Endothelial cell of umbilical vein (primary cell): Measurements from ENCODE around the gene ZNF507. TPM values are rescaled to one million over a fixed set of nuclear protein-coding genes. Genes with fewer than 3 reads are reported as not detected.

Experiments
- BruUV-seq: library from RNA; stranded (reverse); fragments of 400-500 nt; replicated peaks from 2 replicates; lab custom pipeline; 2021; lab: Mats Ljungman, UMichigan
- CTCF ChIA-PET: fragments of 300-600, 350-600 bp; sonication (Branson Sonifier 250); formaldehyde crosslinking; loops from one replicate; lab custom pipeline; 2021; ENCODE audit warnings: antibody characterized with exemption, inconsistent platforms; lab: Charles Lee
- POLR2A ChIA-PET: fragments of 300-600, 350-600 bp; sonication (Branson Sonifier 250); formaldehyde crosslinking; loops from one replicate; lab custom pipeline; 2021; ENCODE audit warnings: antibody characterized with exemption, inconsistent platforms; lab: Charles Lee
- DNase-seq: peaks from one replicate; pipeline ENCODE4 v3.0.0-alpha.2; 2011; ENCODE audit warnings: low read depth, low spot score
- FAIRE-seq: peaks from 2 replicates; lab custom pipeline; 2011; peaks lifted over from hg19 to GRCh38; lab: Jason Lieb, UNC
- H2AFZ ChIP-seq: 2 replicates; pipeline ENCODE4 v1.6.0; 2012; ENCODE audit warnings: low read depth, low read length, control low read depth, inconsistent platforms
- H3K27ac ChIP-seq: 2 replicates; pipeline ENCODE4 v1.5.1; 2011; ENCODE audit warnings: low read depth, mild to moderate bottlenecking, control low read depth, low read length, moderate library complexity; ENCODE audit not compliant: insufficient read depth
- H3K27me3 ChIP-seq, 2 experiments: 2 replicates each; pipeline versions ENCODE4 v1.6.0 to v1.6.1; 2011; ENCODE audit warnings: low read length in 2 of 2, mixed read lengths in 1 of 2; ENCODE audit not compliant: control insufficient read depth in 2 of 2, insufficient read depth in 2 of 2
- H3K36me3 ChIP-seq, 2 experiments: 2 replicates in 1 of 2; 3 replicates in 1 of 2; pipeline ENCODE4 v1.5.1; 2011; ENCODE audit warnings: low read length in 2 of 2, mild to moderate bottlenecking in 1 of 2, moderate library complexity in 1 of 2; ENCODE audit not compliant: control insufficient read depth in 2 of 2, insufficient read depth in 2 of 2; ENCODE audit errors: extremely low read depth in 1 of 2
- H3K4me1 ChIP-seq: 3 replicates; pipeline ENCODE4 v1.5.1; 2011; ENCODE audit warnings: mild to moderate bottlenecking, low read length; ENCODE audit not compliant: control insufficient read depth, insufficient read depth; ENCODE audit errors: extremely low read depth
- H3K4me2 ChIP-seq: 2 replicates; pipeline ENCODE4 v1.6.1; 2011; ENCODE audit warnings: low read length, control low read depth, mixed read lengths; ENCODE audit not compliant: insufficient read depth
- H3K4me3 ChIP-seq, 3 experiments: fragments of 200-600 bp in 1 of 3; sonication (generic), shearing (Covaris generic) in 1 of 3; replicated peaks in 1 of 3; 2 replicates each; pipeline ENCODE4 v1.5.1; 2011 to 2016; ENCODE audit warnings: control low read depth in 3 of 3, low read length in 3 of 3, mild to moderate bottlenecking in 2 of 3, inconsistent platforms in 1 of 3, low read depth in 1 of 3, moderate library complexity in 1 of 3; ENCODE audit not compliant: insufficient read depth in 1 of 3
- H3K79me2 ChIP-seq: 2 replicates; pipeline ENCODE4 v1.6.0; 2012; ENCODE audit warnings: low read length, inconsistent platforms; ENCODE audit not compliant: control insufficient read depth, insufficient read depth
- H3K9ac ChIP-seq: replicated peaks from 2 replicates; pipeline ENCODE3; 2011; ENCODE audit warnings: low read length, control low read depth; ENCODE audit not compliant: insufficient read depth; ENCODE audit errors: extremely low read depth
- H3K9me1 ChIP-seq: replicated peaks from 3 replicates; pipeline ENCODE4 v1.6.0; 2011; ENCODE audit warnings: mild to moderate bottlenecking, low read length; ENCODE audit not compliant: control insufficient read depth, insufficient read depth; ENCODE audit errors: extremely low read depth
- H3K9me3 ChIP-seq: replicated peaks from 2 replicates; pipeline ENCODE4 v1.5.1; 2012; ENCODE audit warnings: low read length, inconsistent platforms; ENCODE audit not compliant: control insufficient read depth, insufficient read depth
- H4K20me1 ChIP-seq: replicated peaks from 2 replicates; pipeline ENCODE3; 2011; ENCODE audit warnings: mild to moderate bottlenecking, low read length; ENCODE audit not compliant: control insufficient read depth, insufficient read depth; ENCODE audit errors: extremely low read depth
- EZH2 ChIP-seq: IDR thresholded peaks from 2 replicates; pipeline ENCODE4 v1.6.1; 2012; ENCODE audit warnings: borderline replicate concordance, low read depth, mild to moderate bottlenecking, moderate library complexity, low read length, inconsistent platforms; ENCODE audit not compliant: severe bottlenecking
- FOS ChIP-seq: IDR thresholded peaks from 2 replicates; pipeline ENCODE4 v1.6.1; 2011; ENCODE audit warnings: mild to moderate bottlenecking, low read length, moderate library complexity, borderline replicate concordance; ENCODE audit not compliant: insufficient read depth
- GATA2 ChIP-seq: IDR thresholded peaks from 2 replicates; pipeline ENCODE4 v1.7.0; 2011; ENCODE audit warnings: low read depth, mild to moderate bottlenecking, moderate library complexity, mixed read lengths, low read length; ENCODE audit not compliant: insufficient read length, insufficient read depth
- JUN ChIP-seq: IDR thresholded peaks from 2 replicates; pipeline ENCODE4 v1.6.1; 2011; ENCODE audit warnings: borderline replicate concordance, low read depth; ENCODE audit not compliant: insufficient read length, insufficient read depth
- MAX ChIP-seq: IDR thresholded peaks from 2 replicates; pipeline ENCODE4 v1.6.1; 2011; ENCODE audit not compliant: insufficient read depth, insufficient read length
- POLR2A ChIP-seq: IDR thresholded peaks from 2 replicates; pipeline ENCODE4 v1.6.1; 2012; ENCODE audit warnings: low read depth, mild to moderate bottlenecking, control low read depth, low read length
- POLR2AphosphoS5 ChIP-seq: IDR thresholded peaks from 2 replicates; pipeline ENCODE4 v1.6.1; 2012; ENCODE audit warnings: low read depth, mild to moderate bottlenecking, control low read depth, low read length, moderate library complexity; ENCODE audit not compliant: insufficient read depth
- dilution Hi-C: fragments of 300-500 bp; cut with MboI; formaldehyde crosslinking; loops from one replicate; pipeline ENCODE4 v1.15.0; 2019; ENCODE audit warnings: low sequenced_read_pairs; ENCODE audit not compliant: extremely low pct_ligation_motif_present
- intact Hi-C: fragments of 100-400 bp; cut with micrococcal nuclease; formaldehyde crosslinking; loops from one replicate; pipeline ENCODE4 v1.10.0; 2022
- polyA plus RNA-seq, 4 experiments: library from polyadenylated mRNA; depleted of rRNA in 3 of 4; stranded (reverse) in 3 of 4; unstranded in 1 of 4; fragments of >200 nt; gene quantifications; 2 replicates each; pipeline versions ENCODE4 v1.2.1 to v1.2.3, GENCODE V29; 2011 to 2012; ENCODE audit warnings: missing spikeins in 1 of 4
- total RNA-seq: library from RNA; stranded (reverse); gene quantifications from 2 replicates; pipeline ENCODE4 v1.2.3, GENCODE V29; 2021
- TF ChIP-seq, protein P1 (sequence below), 2 donors: IDR thresholded peaks; 1 replicate in 1 of 2; 2 replicates in 1 of 2; pipeline ENCODE4 v1.5.1; 2011; ENCODE audit warnings: low read length in 2 of 2, mild to moderate bottlenecking in 2 of 2, moderate library complexity in 2 of 2, control low read depth in 1 of 2, inconsistent platforms in 1 of 2, low read depth in 1 of 2; ENCODE audit not compliant: insufficient read depth in 1 of 2; ENCODE audit errors: extremely low read depth in 1 of 2

The ZNF507 gene
- total and polyA plus RNA-seq, 2 donors (not counting 3 experiments of a cell fraction or from before 2014, with no cell fraction given): 6.8 to 23.0 TPM

- H3K36me3 ChIP-seq: peaks cover 8 to 24% of the 10 kb centered on the region in 2 experiments
- no peak for TF ChIP-seq JUN
- no peak for TF ChIP-seq MAX
- TF ChIP-seq, protein P1, sequence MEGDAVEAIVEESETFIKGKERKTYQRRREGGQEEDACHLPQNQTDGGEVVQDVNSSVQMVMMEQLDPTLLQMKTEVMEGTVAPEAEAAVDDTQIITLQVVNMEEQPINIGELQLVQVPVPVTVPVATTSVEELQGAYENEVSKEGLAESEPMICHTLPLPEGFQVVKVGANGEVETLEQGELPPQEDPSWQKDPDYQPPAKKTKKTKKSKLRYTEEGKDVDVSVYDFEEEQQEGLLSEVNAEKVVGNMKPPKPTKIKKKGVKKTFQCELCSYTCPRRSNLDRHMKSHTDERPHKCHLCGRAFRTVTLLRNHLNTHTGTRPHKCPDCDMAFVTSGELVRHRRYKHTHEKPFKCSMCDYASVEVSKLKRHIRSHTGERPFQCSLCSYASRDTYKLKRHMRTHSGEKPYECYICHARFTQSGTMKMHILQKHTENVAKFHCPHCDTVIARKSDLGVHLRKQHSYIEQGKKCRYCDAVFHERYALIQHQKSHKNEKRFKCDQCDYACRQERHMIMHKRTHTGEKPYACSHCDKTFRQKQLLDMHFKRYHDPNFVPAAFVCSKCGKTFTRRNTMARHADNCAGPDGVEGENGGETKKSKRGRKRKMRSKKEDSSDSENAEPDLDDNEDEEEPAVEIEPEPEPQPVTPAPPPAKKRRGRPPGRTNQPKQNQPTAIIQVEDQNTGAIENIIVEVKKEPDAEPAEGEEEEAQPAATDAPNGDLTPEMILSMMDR (IDR thresholded peaks at IDR 0.05; ENCODE audit: extremely low read depth in 1 of 2, insufficient read depth in 1 of 2, low read depth in 1 of 2, low read length in 2 of 2): no peak
- TF ChIP-seq GATA2: no peak
- no peak for TF ChIP-seq POLR2AphosphoS5
- no peak for TF ChIP-seq EZH2
- no peak for TF ChIP-seq FOS
- no peak for TF ChIP-seq POLR2A
- H3K27me3 ChIP-seq: no peaks in the 10 kb centered on the region
- ChIA-PET POLR2A (no interaction called here), CTCF (interaction anchor here (0.9 kb wide), 1 partner anchor 20 kb away, joined by 3 read pairs; no protein-coding TSS in a partner anchor)
- no peak overlapping the region for H2AFZ ChIP-seq
- H3K79me2 ChIP-seq: peaks cover 50% of the 10 kb centered on the region
- dilution Hi-C loops (no loop called here), intact Hi-C loops (no loop called here)
- peaks cover 6% of the 10 kb centered on the region for H4K20me1 ChIP-seq
- H3K9me1 ChIP-seq: no peaks in the 10 kb centered on the region
- H3K4me3 ChIP-seq: no peak overlapping the region
- no peaks in the 10 kb centered on the region for H3K9me3 ChIP-seq
- no peak overlapping the region for H3K4me2 ChIP-seq
- H3K4me1 ChIP-seq: peaks cover 6% of the 10 kb centered on the region
- no peak overlapping the region for H3K9ac ChIP-seq
- H3K27ac ChIP-seq: no peak overlapping the region
- DNase-seq (no peak), FAIRE-seq (no peak)
- BruUV-seq: no TSS peak
Observed at GRCh38 chr19:32359581-32359980, 14.2 kb downstream of the ZNF507 start.
